A549 (cell line): ENCODE data around the gene XYLT1. TPM values are rescaled to one million over a fixed set of nuclear protein-coding genes. Genes with fewer than 3 reads are reported as not detected.

Source experiments
- ATAC-seq, 2 experiments: fragments of 200-7000 bp in 1 of 2; fragments of >200 bp in 1 of 2; cut with Nextera tagmentation in 1 of 2; cut with Tn5 transposase in 1 of 2; 3 replicates each; pipeline versions ENCODE4 v1.8.0 to v1.9.1; 2018 to 2020; ENCODE audit warnings: mild to moderate bottlenecking in 1 of 2, moderate library complexity in 1 of 2
- CTCF ChIA-PET: fragments of 300-600 bp; sonication (Branson Sonifier 250); formaldehyde crosslinking; extraction: SDS; loops from one replicate; lab custom pipeline; 2021; ENCODE audit warnings: antibody characterized with exemption, inconsistent platforms; lab: Yijun Ruan, JAX
- POLR2A ChIA-PET: fragments of 350-600 bp; formaldehyde crosslinking; extraction: SDS; loops from one replicate; lab custom pipeline; 2021; ENCODE audit warnings: antibody characterized with exemption, inconsistent platforms; lab: Yijun Ruan, JAX
- DNase-seq, 2 experiments: peaks; one replicate each; pipeline versions ENCODE4 v3.0.0 to v3.0.0-alpha.2; 2011 to 2016; ENCODE audit warnings: low read depth in 1 of 2, low spot score in 1 of 2
- FAIRE-seq: peaks from 2 replicates; lab custom pipeline; 2011; peaks lifted over from hg19 to GRCh38; lab: Jason Lieb, UNC
- H3K27ac ChIP-seq, 2 experiments: fragments of >200 bp; sonication (Bioruptor Twin); formaldehyde crosslinking; 3 replicates each; pipeline ENCODE4 v1.5.1; 2016 to 2017
- H3K4me1 ChIP-seq: fragments of >200 bp; sonication (Bioruptor Twin); formaldehyde crosslinking; 3 replicates; pipeline ENCODE4 v1.6.1; 2016
- H3K4me2 ChIP-seq: fragments of >200 bp; sonication (Bioruptor Twin); formaldehyde crosslinking; 3 replicates; pipeline ENCODE4 v1.6.1; 2016
- H3K4me3 ChIP-seq: fragments of >200 bp; sonication (Bioruptor Twin); formaldehyde crosslinking; 3 replicates; pipeline ENCODE4 v1.5.1; 2016
- H3K9me3 ChIP-seq: fragments of >200 bp; sonication (Bioruptor Twin); formaldehyde crosslinking; 3 replicates; pipeline ENCODE4 v1.6.1; 2016
- BCL3 ChIP-seq: fragments of >200 bp; sonication (Bioruptor Twin); formaldehyde crosslinking; IDR thresholded peaks from 3 replicates; pipeline ENCODE4 v1.6.1; 2016
- CBX2 ChIP-seq: fragments of 200-600 bp; sonication (generic); IDR thresholded peaks from 2 replicates; pipeline ENCODE4 v1.6.1; 2016; ENCODE audit warnings: low read depth, mild to moderate bottlenecking, borderline replicate concordance
- CEBPB ChIP-seq, 2 experiments: fragments of >200 bp in 1 of 2; sonication (Bioruptor Twin) in 1 of 2; formaldehyde crosslinking in 1 of 2; IDR thresholded peaks; 2 replicates each; pipeline ENCODE4 v1.6.1; 2012 to 2016
- CHD4 ChIP-seq: fragments of 200-600 bp; sonication (generic); IDR thresholded peaks from 2 replicates; pipeline ENCODE4 v1.6.1; 2016; ENCODE audit warnings: antibody characterized with exemption, mild to moderate bottlenecking, borderline replicate concordance
- ESRRA ChIP-seq: fragments of 150-350 bp; IDR thresholded peaks from 2 replicates; pipeline ENCODE4 v1.6.1; 2014; ENCODE audit warnings: mild to moderate bottlenecking, low read length, borderline replicate concordance
- FOSB ChIP-seq: fragments of 250-450 bp; sonication (Bioruptor Pico); IDR thresholded peaks from 2 replicates; pipeline ENCODE4 v1.5.0; 2020; ENCODE audit warnings: mild to moderate bottlenecking, moderate library complexity
- FOXS1 ChIP-seq: fragments of 250-450 bp; sonication (Bioruptor Pico); IDR thresholded peaks from 2 replicates; pipeline ENCODE4 v1.5.0; 2020; ENCODE audit warnings: mild to moderate bottlenecking, moderate library complexity
- HES2 ChIP-seq: fragments of >200 bp; sonication (Bioruptor Twin); formaldehyde crosslinking; IDR thresholded peaks from 2 replicates; pipeline ENCODE4 v1.6.1; 2016
- HMGXB4 ChIP-seq: fragments of 250-450 bp; sonication (Bioruptor Pico); IDR thresholded peaks from 2 replicates; pipeline ENCODE4 v1.5.0; 2021; ENCODE audit warnings: mild to moderate bottlenecking, moderate library complexity, borderline replicate concordance
- JUN ChIP-seq, 2 experiments: fragments of >200 bp; sonication (Bioruptor Twin); formaldehyde crosslinking; IDR thresholded peaks; 2 replicates in 1 of 2; 3 replicates in 1 of 2; pipeline ENCODE4 v1.6.1; 2016 to 2017
- KDM5A ChIP-seq: fragments of 200-600 bp; sonication (generic); IDR thresholded peaks from 2 replicates; pipeline ENCODE4 v1.6.1; 2016; ENCODE audit warnings: antibody characterized with exemption, mild to moderate bottlenecking
- MAX ChIP-seq: IDR thresholded peaks from 2 replicates; pipeline ENCODE4 v1.6.1; 2012
- MAZ ChIP-seq: fragments of 150-350 bp; IDR thresholded peaks from 2 replicates; pipeline ENCODE4 v1.6.1; 2014; ENCODE audit warnings: antibody characterized with exemption, low read depth, low read length, borderline replicate concordance
- NPAS2 ChIP-seq: fragments of 250-450 bp; sonication (Bioruptor Pico); IDR thresholded peaks from 2 replicates; pipeline ENCODE4 v1.8.0; 2022; ENCODE audit warnings: mild to moderate bottlenecking, moderate library complexity, borderline replicate concordance
- NR3C1 ChIP-seq: fragments of >200 bp; sonication (Bioruptor Twin); formaldehyde crosslinking; IDR thresholded peaks from 3 replicates; pipeline ENCODE4 v1.6.1; 2017
- PBX3 ChIP-seq: IDR thresholded peaks from 2 replicates; pipeline ENCODE4 v1.6.1; 2012
- PHF8 ChIP-seq: fragments of 200-600 bp; sonication (generic); IDR thresholded peaks from 2 replicates; pipeline ENCODE4 v1.6.1; 2016; ENCODE audit warnings: low read depth, mild to moderate bottlenecking, antibody characterized with exemption, moderate library complexity, borderline replicate concordance
- POLR2A ChIP-seq: IDR thresholded peaks from 2 replicates; pipeline ENCODE4 v1.6.1; 2012; ENCODE audit warnings: mild to moderate bottlenecking, low read length
- POLR2AphosphoS2 ChIP-seq: conservative IDR thresholded peaks from 2 replicates; pipeline ENCODE4 v1.6.1; 2012; ENCODE audit warnings: low read length, improper control_type of control experiment, inconsistent platforms
- RARB ChIP-seq: fragments of 250-450 bp; sonication (Bioruptor Pico); IDR thresholded peaks from 2 replicates; pipeline ENCODE4 v1.8.0; 2021; ENCODE audit warnings: mild to moderate bottlenecking, moderate library complexity
- RFX5 ChIP-seq: fragments of 450-650 bp; IDR thresholded peaks from 2 replicates; pipeline ENCODE4 v1.7.1; 2014; ENCODE audit warnings: antibody characterized with exemption, mild to moderate bottlenecking, moderate library complexity
- RNF2 ChIP-seq: fragments of 200-600 bp; sonication (generic); IDR thresholded peaks from 2 replicates; pipeline ENCODE4 v1.6.1; 2016; ENCODE audit warnings: low read depth, mild to moderate bottlenecking, antibody characterized with exemption, moderate library complexity, borderline replicate concordance
- USF2 ChIP-seq: fragments of 450-650 bp; IDR thresholded peaks from 2 replicates; pipeline ENCODE4 v1.6.1; 2014; ENCODE audit warnings: antibody characterized with exemption
- ZFP36 ChIP-seq: fragments of 450-650 bp; IDR thresholded peaks from 2 replicates; pipeline ENCODE4 v1.6.1; 2014; ENCODE audit warnings: borderline replicate concordance; ENCODE audit not compliant: partially characterized antibody
- ZSCAN20 ChIP-seq: fragments of 250-450 bp; sonication (Bioruptor Pico); IDR thresholded peaks from 2 replicates; pipeline ENCODE4 v1.8.0; 2022; ENCODE audit warnings: mild to moderate bottlenecking, moderate library complexity
- WGBS: methylation state at CpG from one replicate; pipeline ENCODE4 v1.1.6; 2017; ENCODE audit errors: missing lambda C conversion rate; 5-methylcytosine and 5-hydroxymethylcytosine counted together
- polyA plus RNA-seq, 4 experiments: library from polyadenylated mRNA; depleted of rRNA in 3 of 4; stranded (reverse); fragments of >200 nt; fragmentation: RNase III in 1 of 4; extraction: RNeasy Plus Mini Kit Qiagen cat#74134 plus additional on column Dnase treatment in 1 of 4; gene quantifications; 2 replicates in 3 of 4; 3 replicates in 1 of 4; pipeline ENCODE4 v1.2.3, GENCODE V29; 2011 to 2017

The XYLT1 gene
- polyA plus RNA-seq, 2 of the 4 experiments (the other 2 are of a cell fraction): 0.78 to 0.88 TPM

- FAIRE-seq (no peak), DNase-seq (no peak), ATAC-seq (no peak)
- Histone ChIP-seq H3K4me2 (no peak overlapping the region), H3K27ac (no peak overlapping the region), H3K9me3 (no peaks in the 10 kb centered on the region), H3K4me3 (no peak overlapping the region), H3K4me1 (0 out of 3 replicates have a peak, but pooled peaks cover 4% of the 10 kb centered on the region)
- 12% methylated on average over 8 of the region's 9 CpGs for WGBS
- CTCF ChIA-PET: no interaction called here
- TF ChIP-seq ZFP36: no peak
- no peak for TF ChIP-seq FOSB (CRISPR knock-in tag)
- TF ChIP-seq USF2: no peak
- TF ChIP-seq NR3C1: no peak
- no peak for TF ChIP-seq MAX
- TF ChIP-seq KDM5A: no peak
- no peak for TF ChIP-seq ESRRA
- no peak for TF ChIP-seq RNF2
- no peak for TF ChIP-seq ZSCAN20 (CRISPR knock-in tag)
- TF ChIP-seq MAZ: no peak
- TF ChIP-seq PHF8: no peak
- no peak for TF ChIP-seq CEBPB (IDR thresholded peaks at IDR 0.05)
- no peak for TF ChIP-seq PBX3
- TF ChIP-seq JUN (IDR thresholded peaks at IDR 0.05): no peak
- no peak for TF ChIP-seq RFX5
- TF ChIP-seq HES2: no peak
- TF ChIP-seq CBX2: no peak
- TF ChIP-seq POLR2AphosphoS2: no peak
- TF ChIP-seq, all 56 proteins: peak for 0
- POLR2A ChIA-PET: no interaction called here
Measured at GRCh38 chr16:17311333-17312093, 159.2 kb downstream of the XYLT1 start.

GRCh38 chr16:17309510-17309909, 161.2 kb downstream of the XYLT1 start:
- H3K4me1 ChIP-seq: 0 out of 3 replicates have a peak, but pooled peaks cover 4% of the 10 kb centered on the region
- DNase-seq (no peak), FAIRE-seq (no peak), ATAC-seq (no peak)
- TF ChIP-seq POLR2A: no peak
- no peak for TF ChIP-seq CHD4
- TF ChIP-seq RARB (CRISPR knock-in tag): no peak
- TF ChIP-seq NPAS2: no peak
- TF ChIP-seq POLR2AphosphoS2: no peak
- no peak for TF ChIP-seq HMGXB4 (CRISPR knock-in tag)
- no peak for TF ChIP-seq FOXS1 (CRISPR knock-in tag)
- no peak for TF ChIP-seq BCL3
- no peak overlapping the region for H3K27ac ChIP-seq
- ChIA-PET CTCF (no interaction called here), POLR2A (no interaction called here)
- H3K9me3 ChIP-seq: no peaks in the 10 kb centered on the region
- WGBS: 33% methylated on average over 3 of the region's 3 CpGs
- H3K4me2 ChIP-seq: no peak overlapping the region
- no peak overlapping the region for H3K4me3 ChIP-seq
